Measurements from ENCODE around the gene ZDHHC14.
A peak's percentile ranks its signal among the peaks of the same experiment; 100 is the strongest.
"Not testable (repeated sequence)": the region's sequence is repeated elsewhere in the genome, so short reads cannot be mapped to it uniquely, and the experiment has no call there.

Gene ZDHHC14

GRCh38 chr6:157552081-157552747 lies 171.2 kb downstream of the ZDHHC14 start:
- Mint-ChIP-seq H3K27me3 (no peaks in the 10 kb centered on the region), H3K9me3 (no peaks in the 10 kb centered on the region), H3K4me1 (peaks cover 54% of the 10 kb centered on the region), H3K36me3 (peaks cover 11% of the 10 kb centered on the region), H3K27ac (peak overlapping the region; percentile 67), H3K4me3 (no peak overlapping the region)
- no peak for DNase-seq (ENCODE audit: low spot score in 2 of 2)
- no peak for ATAC-seq (ENCODE audit: low read depth)

- H3K9me3 Mint-ChIP-seq = no peaks in the 10 kb centered on the region
- ATAC-seq (ENCODE audit: low read depth) (no peak), DNase-seq (ENCODE audit: low spot score in 2 of 2) (no peak)
- no peaks in the 10 kb centered on the region for H3K27me3 Mint-ChIP-seq
- peak overlapping the region; percentile 67 for H3K27ac Mint-ChIP-seq
- H3K4me3 Mint-ChIP-seq = no peak overlapping the region
- H3K4me1 Mint-ChIP-seq = peaks cover 59% of the 10 kb centered on the region
- peaks cover 11% of the 10 kb centered on the region for H3K36me3 Mint-ChIP-seq
These were observed 172.0 kb downstream of the ZDHHC14 start for GRCh38 chr6:157552820-157553485.

- H3K4me1 Mint-ChIP-seq = peaks cover 60% of the 10 kb centered on the region
- no peak overlapping the region for H3K4me3 Mint-ChIP-seq
- H3K9me3 Mint-ChIP-seq = no peaks in the 10 kb centered on the region
- peaks cover 11% of the 10 kb centered on the region for H3K36me3 Mint-ChIP-seq
- H3K27me3 Mint-ChIP-seq = no peaks in the 10 kb centered on the region
- no peak overlapping the region for H3K27ac Mint-ChIP-seq
- ATAC-seq (ENCODE audit: low read depth) = no peak
- DNase-seq (ENCODE audit: low spot score in 2 of 2) = no peak
These were observed 173.8 kb downstream of the ZDHHC14 start for GRCh38 chr6:157554747-157555146.

GRCh38 chr6:157555455-157556143 lies 174.6 kb downstream of the ZDHHC14 start:
- peak overlapping the region; percentile 36 for H3K27ac Mint-ChIP-seq
- H3K36me3 Mint-ChIP-seq = peaks cover 11% of the 10 kb centered on the region
- H3K9me3 Mint-ChIP-seq = no peaks in the 10 kb centered on the region
- DNase-seq (ENCODE audit: low spot score in 2 of 2) (no peak), ATAC-seq (ENCODE audit: low read depth) (no peak)
- H3K4me3 Mint-ChIP-seq = no peak overlapping the region
- peaks cover 56% of the 10 kb centered on the region for H3K4me1 Mint-ChIP-seq
- H3K27me3 Mint-ChIP-seq = no peaks in the 10 kb centered on the region

- peak overlapping the region; percentile 67 for H3K4me3 Mint-ChIP-seq
- H3K36me3 Mint-ChIP-seq = peaks cover 8% of the 10 kb centered on the region
- peak overlapping the region; percentile 86 for H3K27ac Mint-ChIP-seq
- no peaks in the 10 kb centered on the region for H3K9me3 Mint-ChIP-seq
- H3K27me3 Mint-ChIP-seq = no peaks in the 10 kb centered on the region
- ATAC-seq (ENCODE audit: low read depth) = no peak
- H3K4me1 Mint-ChIP-seq = peaks cover 59% of the 10 kb centered on the region
- no peak for DNase-seq (ENCODE audit: low spot score in 2 of 2)
These were observed 175.2 kb downstream of the ZDHHC14 start for GRCh38 chr6:157556144-157556645.

- Mint-ChIP-seq H3K4me1 (peaks cover 63% of the 10 kb centered on the region), H3K9me3 (no peaks in the 10 kb centered on the region), H3K36me3 (peaks cover 8% of the 10 kb centered on the region), H3K4me3 (peak overlapping the region; percentile 67), H3K27me3 (no peaks in the 10 kb centered on the region), H3K27ac (peak overlapping the region; percentile 86)
- ATAC-seq (ENCODE audit: low read depth) (peak; percentile 51), DNase-seq (ENCODE audit: low spot score in 2 of 2) (peak in 1 of 2 donors; percentile 33)
These were observed 175.9 kb downstream of the ZDHHC14 start for GRCh38 chr6:157556671-157557430.

- H3K36me3 Mint-ChIP-seq = peaks cover 2% of the 10 kb centered on the region
- peaks cover 60% of the 10 kb centered on the region for H3K4me1 Mint-ChIP-seq
- peak; percentile 43 for ATAC-seq (ENCODE audit: low read depth)
- H3K27ac Mint-ChIP-seq = peak overlapping the region; percentile 86
- H3K4me3 Mint-ChIP-seq = peak overlapping the region; percentile 67
- no peaks in the 10 kb centered on the region for H3K27me3 Mint-ChIP-seq
- no peaks in the 10 kb centered on the region for H3K9me3 Mint-ChIP-seq
- DNase-seq (ENCODE audit: low spot score in 2 of 2) = no peak
These were observed 176.6 kb downstream of the ZDHHC14 start for GRCh38 chr6:157557559-157557958.

- no peaks in the 10 kb centered on the region for H3K27me3 Mint-ChIP-seq
- no peaks in the 10 kb centered on the region for H3K36me3 Mint-ChIP-seq
- H3K4me3 Mint-ChIP-seq = no peak overlapping the region
- ATAC-seq (ENCODE audit: low read depth) (no peak), DNase-seq (ENCODE audit: low spot score in 2 of 2) (no peak)
- peak overlapping the region; percentile 86 for H3K27ac Mint-ChIP-seq
- H3K4me1 Mint-ChIP-seq = peaks cover 56% of the 10 kb centered on the region
- no peaks in the 10 kb centered on the region for H3K9me3 Mint-ChIP-seq
These were observed 177.1 kb downstream of the ZDHHC14 start for GRCh38 chr6:157558049-157558448.

- peak overlapping the region; percentile 45 for H3K4me3 Mint-ChIP-seq
- H3K36me3 Mint-ChIP-seq = no peaks in the 10 kb centered on the region
- no peaks in the 10 kb centered on the region for H3K27me3 Mint-ChIP-seq
- no peak for ATAC-seq (ENCODE audit: low read depth)
- peak overlapping the region; percentile 86 for H3K27ac Mint-ChIP-seq
- H3K4me1 Mint-ChIP-seq = peaks cover 56% of the 10 kb centered on the region
- no peaks in the 10 kb centered on the region for H3K9me3 Mint-ChIP-seq
- no peak for DNase-seq (ENCODE audit: low spot score in 2 of 2)
These were observed 177.7 kb downstream of the ZDHHC14 start for GRCh38 chr6:157558487-157559200.

GRCh38 chr6:157559201-157559756 lies 178.3 kb downstream of the ZDHHC14 start:
- Mint-ChIP-seq H3K4me1 (peaks cover 58% of the 10 kb centered on the region), H3K4me3 (no peak overlapping the region), H3K27me3 (no peaks in the 10 kb centered on the region), H3K9me3 (no peaks in the 10 kb centered on the region), H3K36me3 (no peaks in the 10 kb centered on the region), H3K27ac (peak overlapping the region; percentile 86)
- no peak for ATAC-seq (ENCODE audit: low read depth)
- no peak for DNase-seq (ENCODE audit: low spot score in 2 of 2)

GRCh38 chr6:157560063-157560462 lies 179.1 kb downstream of the ZDHHC14 start:
- H3K36me3 Mint-ChIP-seq; H3K4me3 Mint-ChIP-seq; H3K27me3 Mint-ChIP-seq; ATAC-seq (ENCODE audit: low read depth); DNase-seq (ENCODE audit: low spot score in 2 of 2); H3K9me3 Mint-ChIP-seq: not testable (repeated sequence)
- peak overlapping the region; percentile 53 for H3K27ac Mint-ChIP-seq
- peaks cover 58% of the 10 kb centered on the region for H3K4me1 Mint-ChIP-seq

- H3K4me3 Mint-ChIP-seq = peak overlapping the region; percentile 33
- H3K9me3 Mint-ChIP-seq = peaks cover 2% of the 10 kb centered on the region
- no peak for DNase-seq (ENCODE audit: low spot score in 2 of 2)
- no peaks in the 10 kb centered on the region for H3K27me3 Mint-ChIP-seq
- H3K27ac Mint-ChIP-seq = peak overlapping the region; percentile 89
- peaks cover 2% of the 10 kb centered on the region for H3K36me3 Mint-ChIP-seq
- peak; percentile 7 for ATAC-seq (ENCODE audit: low read depth)
- H3K4me1 Mint-ChIP-seq = peaks cover 56% of the 10 kb centered on the region
These were observed 179.9 kb downstream of the ZDHHC14 start for GRCh38 chr6:157560691-157561413.
